Gastrocnemius medialis (tissue), 4 donors: ENCODE results near the gene PIGL.

Experiments used
- CTCF ChIP-seq, 5 experiments: fragments of 450-650 bp in 3 of 5; fragments of 200-600 bp in 2 of 5; sonication (generic) in 2 of 5; IDR thresholded peaks in 4 of 5; conservative IDR thresholded peaks in 1 of 5; 1 replicate in 4 of 5; 2 replicates in 1 of 5; pipeline ENCODE4 v1.5.1; 2016 to 2019; ENCODE audit warnings: antibody characterized with exemption in 5 of 5, mild to moderate bottlenecking in 3 of 5, moderate library complexity in 3 of 5
- POLR2A ChIP-seq, 2 donors: fragments of 450-650 bp; IDR thresholded peaks; one replicate each; pipeline ENCODE4 v1.6.1; 2017; ENCODE audit warnings: antibody characterized with exemption in 2 of 2, mild to moderate bottlenecking in 2 of 2, moderate library complexity in 2 of 2

GRCh38 chr17:16314189-16314588, 97.2 kb downstream of the PIGL start:
- TF ChIP-seq CTCF (IDR thresholded peaks at IDR 0.05 in 4 of 5, conservative IDR thresholded peaks at IDR 0.05 in 1 of 5) (no peak), POLR2A (IDR thresholded peaks at IDR 0.05) (no peak)
